ACC112 (cell line): Measurements from ENCODE around the gene ZMIZ1.

Source experiments
- H2AFZ ChIP-seq: fragments of 200-600 bp; sonication (generic); one replicate; pipeline ENCODE4 v1.6.0; 2017; ENCODE audit warnings: antibody characterized with exemption, low read length; ENCODE audit not compliant: unreplicated experiment
- H3K27ac ChIP-seq: fragments of 200-600 bp; sonication (generic); 2 replicates; pipeline ENCODE4 v1.5.1; 2014; ENCODE audit warnings: low read depth, mild to moderate bottlenecking, antibody characterized with exemption, low read length, moderate library complexity
- H3K27me3 ChIP-seq: fragments of 200-600 bp; sonication (generic); 2 replicates; pipeline ENCODE4 v1.6.1; 2014; ENCODE audit warnings: mild to moderate bottlenecking, antibody characterized with exemption, low read length, moderate library complexity, mixed read lengths; ENCODE audit not compliant: insufficient read depth
- H3K36me3 ChIP-seq: fragments of 200-600 bp; sonication (generic); 2 replicates; pipeline ENCODE4 v1.6.1; 2016; ENCODE audit warnings: mild to moderate bottlenecking, antibody characterized with exemption, low read length, moderate library complexity, mixed read lengths; ENCODE audit not compliant: insufficient read depth
- H3K4me1 ChIP-seq: fragments of 200-600 bp; sonication (generic); one replicate; pipeline ENCODE4 v1.6.1; 2016; ENCODE audit warnings: low read length, mixed read lengths; ENCODE audit not compliant: insufficient read depth, unreplicated experiment, control insufficient read depth
- H3K4me3 ChIP-seq: fragments of 200-600 bp; sonication (generic); 2 replicates; pipeline ENCODE4 v1.5.1; 2014; ENCODE audit warnings: mild to moderate bottlenecking, low read depth, low read length
- H3K79me2 ChIP-seq: fragments of 200-600 bp; sonication (generic); one replicate; pipeline ENCODE4 v1.6.0; 2016; ENCODE audit warnings: low read length; ENCODE audit not compliant: control insufficient read depth, unreplicated experiment, insufficient read depth

ZMIZ1 gene

GRCh38 chr10:79311581-79312407 is 243.0 kb downstream of the ZMIZ1 start:
- H3K27me3 ChIP-seq = no peaks in the 10 kb centered on the region
- no peaks in the 10 kb centered on the region for H3K79me2 ChIP-seq
- no peak overlapping the region for H3K4me3 ChIP-seq
- H2AFZ ChIP-seq = no peak overlapping the region
- peaks cover 12% of the 10 kb centered on the region; the same call in 1 of the 2 replicates for H3K36me3 ChIP-seq
- H3K27ac ChIP-seq = no peak overlapping the region
- peaks cover 5% of the 10 kb centered on the region for H3K4me1 ChIP-seq

- no peaks in the 10 kb centered on the region for H3K79me2 ChIP-seq
- peaks cover 14% of the 10 kb centered on the region for H3K4me1 ChIP-seq
- no peak overlapping the region for H3K4me3 ChIP-seq
- no peaks in the 10 kb centered on the region for H3K27me3 ChIP-seq
- peaks cover 12% of the 10 kb centered on the region; the same call in 1 of the 2 replicates for H3K36me3 ChIP-seq
- no peak overlapping the region for H2AFZ ChIP-seq
- no peak overlapping the region for H3K27ac ChIP-seq
Observed at GRCh38 chr10:79312601-79313187, 243.9 kb downstream of the ZMIZ1 start.

GRCh38 chr10:79313320-79313719 is 244.6 kb downstream of the ZMIZ1 start:
- peaks cover 6% of the 10 kb centered on the region; the same call in 1 of the 2 replicates for H3K36me3 ChIP-seq
- no peaks in the 10 kb centered on the region for H3K79me2 ChIP-seq
- no peak overlapping the region for H3K27ac ChIP-seq
- no peak overlapping the region for H2AFZ ChIP-seq
- no peak overlapping the region for H3K4me3 ChIP-seq
- H3K4me1 ChIP-seq = peaks cover 21% of the 10 kb centered on the region
- no peaks in the 10 kb centered on the region for H3K27me3 ChIP-seq

GRCh38 chr10:79313911-79314439 is 245.2 kb downstream of the ZMIZ1 start:
- no peaks in the 10 kb centered on the region for H3K79me2 ChIP-seq
- H2AFZ ChIP-seq = no peak overlapping the region
- peaks cover 4% of the 10 kb centered on the region; the same call in 1 of the 2 replicates for H3K36me3 ChIP-seq
- peaks cover 23% of the 10 kb centered on the region for H3K4me1 ChIP-seq
- H3K27ac ChIP-seq = no peak overlapping the region
- H3K27me3 ChIP-seq = no peaks in the 10 kb centered on the region
- H3K4me3 ChIP-seq = no peak overlapping the region

GRCh38 chr10:79314761-79315601 is 246.2 kb downstream of the ZMIZ1 start:
- Histone ChIP-seq H3K4me1 (peaks cover 23% of the 10 kb centered on the region), H3K4me3 (no peak overlapping the region), H3K79me2 (no peaks in the 10 kb centered on the region), H3K27me3 (no peaks in the 10 kb centered on the region), H3K36me3 (no peaks in the 10 kb centered on the region), H2AFZ (no peak overlapping the region), H3K27ac (no peak overlapping the region)

GRCh38 chr10:79315602-79315920 is 246.8 kb downstream of the ZMIZ1 start:
- Histone ChIP-seq H3K79me2 (no peaks in the 10 kb centered on the region), H2AFZ (no peak overlapping the region), H3K36me3 (no peaks in the 10 kb centered on the region), H3K27me3 (no peaks in the 10 kb centered on the region), H3K4me1 (peaks cover 27% of the 10 kb centered on the region), H3K27ac (no peak overlapping the region), H3K4me3 (no peak overlapping the region)

GRCh38 chr10:79316671-79317431 is 248.1 kb downstream of the ZMIZ1 start:
- H3K27me3 ChIP-seq = no peaks in the 10 kb centered on the region
- no peak overlapping the region for H2AFZ ChIP-seq
- no peak overlapping the region for H3K4me3 ChIP-seq
- peaks cover 39% of the 10 kb centered on the region for H3K4me1 ChIP-seq
- no peaks in the 10 kb centered on the region for H3K79me2 ChIP-seq
- H3K27ac ChIP-seq = peak overlapping the region; percentile 86; the same call in 1 of the 2 replicates
- H3K36me3 ChIP-seq = no peaks in the 10 kb centered on the region

GRCh38 chr10:79318369-79318768 is 249.6 kb downstream of the ZMIZ1 start:
- H3K36me3 ChIP-seq = no peaks in the 10 kb centered on the region
- peak overlapping the region; percentile 86 for H3K27ac ChIP-seq
- peaks cover 52% of the 10 kb centered on the region for H3K4me1 ChIP-seq
- no peaks in the 10 kb centered on the region for H3K79me2 ChIP-seq
- no peaks in the 10 kb centered on the region for H3K27me3 ChIP-seq
- H3K4me3 ChIP-seq = no peak overlapping the region
- no peak overlapping the region for H2AFZ ChIP-seq

- Histone ChIP-seq H3K27me3 (no peaks in the 10 kb centered on the region), H3K4me1 (peaks cover 54% of the 10 kb centered on the region), H3K27ac (no peak overlapping the region), H3K79me2 (no peaks in the 10 kb centered on the region), H3K36me3 (no peaks in the 10 kb centered on the region), H3K4me3 (no peak overlapping the region), H2AFZ (no peak overlapping the region)
Observed at GRCh38 chr10:79319115-79319771, 250.5 kb downstream of the ZMIZ1 start.
